Astrocyte of the spinal cord (primary cell): ENCODE data around the gene ELOVL2.
A peak's percentile ranks its signal among the peaks of the same experiment; 100 is the strongest.

Experiments
- DNase-seq: peaks from one replicate; pipeline ENCODE4 v3.0.0; 2011; ENCODE audit warnings: low read depth, low spot score
- H3K4me3 ChIP-seq: 2 replicates; pipeline ENCODE4 v1.5.1; 2011; ENCODE audit warnings: low read depth, mild to moderate bottlenecking, low read length, moderate library complexity
- in situ Hi-C: cut with HindIII; loops from 2 replicates; pipeline ENCODE4 v1.10.0; 2017; ENCODE audit warnings: low sequenced_read_pairs
- TF ChIP-seq, protein P1 (sequence below): IDR thresholded peaks from 2 replicates; pipeline ENCODE4 v1.5.1; 2012; ENCODE audit warnings: low read depth, mild to moderate bottlenecking, low read length, inconsistent platforms

The ELOVL2 gene

DNA sequence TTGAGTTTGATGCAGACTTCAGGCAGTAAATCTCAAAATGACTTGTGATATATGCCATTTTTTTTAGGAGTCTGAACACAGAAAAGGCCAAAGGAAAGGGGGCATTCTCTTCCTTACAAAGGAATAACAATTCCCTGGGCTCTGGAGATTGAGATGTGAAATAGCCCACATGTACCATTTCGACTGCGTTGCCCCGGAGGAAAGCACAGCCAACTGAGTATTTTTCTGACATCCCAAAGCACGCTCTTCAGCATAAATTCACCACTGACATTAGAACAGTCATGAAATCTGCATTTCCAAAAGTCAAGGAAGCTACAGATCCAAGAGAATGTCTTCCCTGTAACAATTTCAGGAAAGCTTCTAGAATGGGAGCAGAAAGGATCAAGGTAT lies 7.8 kb downstream of the ELOVL2 start:
- in situ Hi-C loops, result no loop called here
- DNase-seq, result no peak
- H3K4me3 ChIP-seq, result no peak overlapping the region
- TF ChIP-seq, protein P1, sequence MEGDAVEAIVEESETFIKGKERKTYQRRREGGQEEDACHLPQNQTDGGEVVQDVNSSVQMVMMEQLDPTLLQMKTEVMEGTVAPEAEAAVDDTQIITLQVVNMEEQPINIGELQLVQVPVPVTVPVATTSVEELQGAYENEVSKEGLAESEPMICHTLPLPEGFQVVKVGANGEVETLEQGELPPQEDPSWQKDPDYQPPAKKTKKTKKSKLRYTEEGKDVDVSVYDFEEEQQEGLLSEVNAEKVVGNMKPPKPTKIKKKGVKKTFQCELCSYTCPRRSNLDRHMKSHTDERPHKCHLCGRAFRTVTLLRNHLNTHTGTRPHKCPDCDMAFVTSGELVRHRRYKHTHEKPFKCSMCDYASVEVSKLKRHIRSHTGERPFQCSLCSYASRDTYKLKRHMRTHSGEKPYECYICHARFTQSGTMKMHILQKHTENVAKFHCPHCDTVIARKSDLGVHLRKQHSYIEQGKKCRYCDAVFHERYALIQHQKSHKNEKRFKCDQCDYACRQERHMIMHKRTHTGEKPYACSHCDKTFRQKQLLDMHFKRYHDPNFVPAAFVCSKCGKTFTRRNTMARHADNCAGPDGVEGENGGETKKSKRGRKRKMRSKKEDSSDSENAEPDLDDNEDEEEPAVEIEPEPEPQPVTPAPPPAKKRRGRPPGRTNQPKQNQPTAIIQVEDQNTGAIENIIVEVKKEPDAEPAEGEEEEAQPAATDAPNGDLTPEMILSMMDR, result no peak

DNA sequence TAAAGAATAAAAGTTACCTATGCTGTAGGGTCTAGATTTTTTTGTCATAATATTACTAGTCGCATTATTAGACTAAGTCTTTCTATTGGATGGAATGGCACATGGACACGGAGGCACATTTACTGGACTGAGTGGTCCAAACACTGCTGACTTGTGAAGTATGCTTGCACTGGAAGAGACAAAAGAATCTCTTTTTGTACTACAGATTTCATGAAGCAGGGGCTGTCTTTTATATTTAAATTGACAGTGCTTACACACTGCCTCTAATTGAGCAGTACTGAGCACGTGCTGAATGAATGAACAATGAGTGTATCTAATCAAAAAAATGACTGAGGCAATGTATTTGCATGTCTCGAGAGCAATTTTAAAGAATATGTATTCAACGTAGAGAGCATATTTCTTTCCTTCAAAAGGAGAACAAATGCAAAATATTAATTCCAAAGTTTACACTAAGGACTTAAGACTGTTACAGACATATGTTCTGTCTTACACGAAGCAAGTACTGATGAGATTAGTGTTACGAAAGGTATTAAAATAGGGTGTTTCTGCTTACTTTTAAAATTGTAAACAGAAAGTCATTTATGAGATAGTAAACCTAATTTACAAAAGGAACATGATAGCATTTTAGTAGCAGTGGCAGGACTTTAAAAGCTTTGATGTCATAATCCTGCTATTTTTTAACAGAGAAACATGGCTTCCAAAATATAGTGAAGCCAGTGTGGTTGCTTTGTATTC lies 8.3 kb downstream of the ELOVL2 start:
- DNase-seq, result no peak
- no peak overlapping the region for H3K4me3 ChIP-seq
- in situ Hi-C loops, result no loop called here
- TF ChIP-seq, protein P1, result no peak

DNA sequence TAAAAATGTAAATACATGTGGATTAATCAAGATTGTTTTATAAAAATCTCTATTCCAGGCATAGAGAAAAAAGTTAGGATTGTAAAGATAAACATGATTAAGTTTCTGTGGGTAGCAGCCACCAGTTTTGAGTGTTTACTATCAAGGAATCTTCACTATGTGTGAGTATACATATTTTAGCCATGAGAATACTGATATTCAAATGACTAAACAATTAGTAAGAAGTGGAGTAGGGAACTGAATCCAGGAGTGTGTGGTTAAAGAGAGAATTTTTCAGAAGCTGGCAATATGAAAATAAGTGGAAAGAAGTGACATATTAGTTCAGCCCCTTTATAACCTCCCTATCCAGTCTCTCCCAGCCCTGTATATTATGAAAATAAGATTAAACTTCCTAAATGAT lies 10.3 kb downstream of the ELOVL2 start:
- TF ChIP-seq, protein P1, result no peak
- in situ Hi-C loops, result no loop called here
- DNase-seq, result peak; percentile 51
- no peak overlapping the region for H3K4me3 ChIP-seq

DNA sequence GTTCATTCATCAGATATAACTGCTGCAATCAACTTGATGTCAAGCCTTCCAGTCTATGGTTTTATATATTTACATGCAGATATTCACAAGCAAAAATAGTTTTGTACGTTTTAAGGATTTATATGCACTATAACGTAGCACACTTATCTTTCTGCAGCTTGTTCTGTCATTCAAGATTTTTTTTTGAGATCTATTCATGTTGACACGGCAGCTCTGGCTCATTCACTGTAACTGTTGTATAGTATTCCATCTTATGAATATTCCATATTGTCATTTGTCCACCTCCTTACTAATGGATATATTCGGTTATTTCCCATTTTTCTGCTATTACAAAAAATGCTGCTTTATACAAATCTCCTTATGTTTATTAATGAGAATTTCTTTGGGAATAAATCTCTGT lies 13.2 kb downstream of the ELOVL2 start:
- no peak for DNase-seq
- H3K4me3 ChIP-seq, result no peak overlapping the region
- TF ChIP-seq, protein P1, result no peak
- in situ Hi-C loops, result no loop called here

DNA sequence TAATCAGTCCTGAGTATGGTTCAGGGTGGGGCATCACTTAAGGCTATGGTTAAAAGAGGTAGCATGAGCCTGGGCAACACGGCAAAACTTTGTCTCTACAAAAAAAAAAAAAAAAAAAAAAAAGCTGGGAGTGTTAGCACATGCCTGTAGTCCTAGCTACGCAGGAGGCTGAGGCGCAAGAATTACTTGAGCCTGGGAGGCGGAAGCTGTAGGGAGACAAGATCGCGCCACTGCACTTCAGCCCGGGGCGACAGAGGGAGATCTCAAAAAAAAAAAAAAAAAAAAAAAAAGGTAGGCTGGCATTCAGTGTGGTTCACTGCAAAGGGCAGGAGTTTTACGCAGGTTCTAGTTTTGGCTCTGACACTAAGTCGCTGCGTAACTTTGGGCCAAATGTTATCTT lies 15.1 kb downstream of the ELOVL2 start:
- TF ChIP-seq, protein P1, result no peak
- in situ Hi-C loops, result no loop called here
- DNase-seq, result no peak
- H3K4me3 ChIP-seq, result no peak overlapping the region

DNA sequence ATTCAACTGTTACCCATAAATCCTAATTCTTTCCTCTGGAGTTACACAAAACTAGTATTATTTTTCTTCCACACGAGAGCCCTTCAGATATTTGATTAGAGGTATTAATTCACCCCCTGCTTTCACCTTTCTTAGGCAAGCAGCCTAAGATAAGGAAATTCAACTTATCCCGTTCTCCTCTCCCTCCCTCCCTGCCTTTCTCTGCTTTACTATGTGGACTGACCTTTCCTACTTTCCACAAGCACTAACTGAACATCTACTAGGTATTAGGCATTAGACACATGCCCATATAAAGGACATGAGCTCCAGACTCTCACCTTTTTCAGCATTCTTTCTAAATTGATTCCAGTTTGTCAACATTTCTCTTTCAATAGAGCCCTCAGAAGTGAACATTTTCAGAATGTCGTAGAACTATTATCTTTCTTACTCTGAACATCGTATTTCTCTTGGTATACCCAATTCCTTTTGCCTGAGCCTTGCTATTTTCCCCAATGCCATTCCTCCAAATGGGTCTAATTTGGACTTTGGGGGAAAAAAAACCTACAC lies 16.5 kb downstream of the ELOVL2 start:
- TF ChIP-seq, protein P1, result no peak
- in situ Hi-C loops, result no loop called here
- H3K4me3 ChIP-seq, result no peak overlapping the region
- DNase-seq, result no peak
